HG03342 (cell line): ENCODE measurements around the gene NRBF2.
"Not testable (repeated sequence)": the region's sequence is repeated elsewhere in the genome, so short reads cannot be mapped to it uniquely, and the experiment has no call there.

Experiments used
- ATAC-seq: cut with Tn5 transposase; IDR thresholded peaks from one replicate; pipeline ENCODE4 v1.9.1; 2021; ENCODE audit warnings: mild to moderate bottlenecking, moderate library complexity; ENCODE audit not compliant: unreplicated experiment

The NRBF2 gene

DNA sequence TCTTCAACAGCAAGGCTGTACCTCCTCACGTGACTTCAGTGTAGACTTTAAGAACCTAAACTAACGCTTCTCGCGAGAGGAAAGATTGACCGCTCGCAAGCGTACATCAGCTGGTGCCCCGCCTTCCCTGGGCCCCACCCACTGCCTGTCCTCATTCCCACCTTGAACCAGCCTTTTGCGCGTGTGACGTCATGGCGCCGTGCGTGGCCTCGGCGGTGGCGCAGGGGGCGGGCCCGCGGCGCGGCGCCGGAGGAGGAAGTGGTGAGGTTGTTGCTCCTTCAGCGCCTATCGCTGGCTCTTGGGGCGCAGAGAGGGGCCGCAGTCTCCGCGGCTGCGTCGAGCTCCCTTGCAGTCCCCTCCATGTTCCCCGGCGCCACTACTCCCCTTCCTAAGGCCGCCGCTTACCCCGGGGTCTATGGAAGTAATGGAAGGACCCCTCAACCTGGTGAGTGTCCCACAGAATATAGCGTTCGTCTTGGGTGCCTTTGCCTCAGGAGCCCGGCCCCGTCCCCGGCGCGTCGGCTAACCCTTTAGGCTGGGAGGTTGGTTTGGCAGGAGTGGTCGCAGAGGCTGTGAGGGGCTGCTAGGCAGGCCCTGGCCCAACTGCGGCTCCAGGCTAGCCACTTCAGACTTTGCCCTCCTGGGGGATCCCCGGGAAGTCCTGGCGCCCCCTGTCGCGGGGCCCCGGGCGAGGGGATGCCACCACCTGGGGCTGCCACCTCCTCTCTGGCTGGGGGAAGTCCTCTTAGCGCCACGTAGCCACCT lies at the start of gene NRBF2:
NRBF2 (plus strand) TSS at position 273 of the 765 bp plus-strand sequence; CDS start at position 416, 143 bp downstream.
- ATAC-seq, result peak; percentile 97

DNA sequence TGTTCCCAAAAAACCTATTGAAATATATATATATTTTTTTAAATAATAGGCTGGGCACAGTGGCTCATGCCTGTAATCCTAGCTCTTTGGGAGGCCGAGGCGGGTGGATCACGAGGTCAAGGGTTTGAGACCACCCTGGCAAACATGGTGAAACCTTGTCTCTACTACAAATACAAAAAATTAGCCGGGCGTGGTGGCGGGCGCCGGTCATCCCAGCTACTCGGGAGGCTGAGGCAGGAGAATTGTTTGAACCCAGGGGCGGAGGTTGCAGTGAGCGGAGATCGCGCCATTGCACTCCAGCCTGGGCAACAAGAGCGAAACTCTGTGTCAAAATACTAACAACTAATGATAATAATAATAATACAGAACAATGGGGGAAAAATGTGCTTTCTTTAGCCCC lies 49.7 kb upstream of the NRBF2 start:
- ATAC-seq, result not testable (repeated sequence)

DNA sequence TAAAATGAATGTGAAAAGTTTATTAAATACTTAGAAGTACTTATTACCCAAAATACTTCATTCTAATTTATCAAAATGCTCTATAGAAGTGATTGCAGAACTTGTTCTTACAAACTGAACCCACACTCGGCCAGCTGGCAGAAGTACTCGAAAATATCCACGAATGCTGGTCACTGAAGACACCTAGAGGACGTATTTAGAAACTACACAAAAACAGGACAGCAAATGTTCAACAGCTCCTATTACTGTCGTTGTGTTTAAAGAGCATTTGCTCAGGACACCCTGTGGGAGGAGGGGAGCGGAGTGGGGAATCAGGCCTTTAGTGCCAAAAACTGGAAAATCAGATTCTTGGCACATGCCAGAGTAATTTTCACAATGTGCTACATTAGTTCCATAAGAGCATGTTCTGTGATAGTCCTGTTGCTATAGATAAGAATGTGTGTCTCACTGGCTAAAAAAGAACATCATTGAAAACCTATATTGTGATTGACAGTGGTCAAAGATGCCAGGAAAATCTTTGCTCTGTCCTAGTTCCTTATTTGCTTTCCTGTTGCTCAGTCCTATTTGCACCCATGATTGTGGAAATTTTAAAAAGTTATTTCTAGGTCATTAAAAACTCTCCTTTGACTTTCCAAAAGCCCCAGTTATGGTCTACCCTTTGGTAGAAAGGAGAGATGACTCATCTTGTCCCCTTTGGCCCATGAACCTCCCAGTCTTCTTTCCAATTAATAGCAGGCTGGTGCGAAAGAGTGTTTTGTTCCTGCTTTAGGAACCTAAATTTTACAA lies 49.0 kb upstream of the NRBF2 start:
- peak; percentile 87 for ATAC-seq

DNA sequence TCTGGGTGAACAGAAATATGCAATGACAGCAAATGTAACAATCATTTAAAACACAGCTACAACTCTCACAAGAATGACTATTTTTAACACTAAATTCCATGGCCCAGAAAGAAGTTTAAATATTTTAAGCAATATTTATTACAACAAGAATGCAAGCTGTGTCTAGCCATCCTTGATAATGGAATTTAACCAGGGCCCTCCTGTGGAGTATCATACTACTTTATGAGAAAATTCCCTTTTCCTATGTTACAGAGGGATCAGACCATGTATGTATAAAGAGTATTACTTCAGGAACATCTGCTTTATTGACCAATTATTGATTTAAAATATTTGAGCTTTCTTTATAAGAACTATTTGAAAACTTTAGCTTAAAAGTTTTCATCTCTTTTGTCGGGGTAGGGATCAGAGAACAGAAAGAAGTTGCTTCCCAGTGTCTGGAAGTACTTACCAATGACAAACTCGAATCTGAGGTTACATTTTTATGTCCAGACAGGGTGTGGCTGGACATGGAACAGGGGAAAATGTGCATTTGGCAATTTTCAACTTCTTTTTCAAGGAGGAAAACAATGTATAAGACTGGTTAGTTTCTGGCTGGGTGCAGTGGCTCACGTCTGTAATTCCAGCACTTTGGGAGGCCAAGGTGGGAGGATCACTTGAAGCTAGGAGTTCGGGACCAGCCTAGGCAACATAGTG lies 48.3 kb upstream of the NRBF2 start:
- no peak for ATAC-seq

DNA sequence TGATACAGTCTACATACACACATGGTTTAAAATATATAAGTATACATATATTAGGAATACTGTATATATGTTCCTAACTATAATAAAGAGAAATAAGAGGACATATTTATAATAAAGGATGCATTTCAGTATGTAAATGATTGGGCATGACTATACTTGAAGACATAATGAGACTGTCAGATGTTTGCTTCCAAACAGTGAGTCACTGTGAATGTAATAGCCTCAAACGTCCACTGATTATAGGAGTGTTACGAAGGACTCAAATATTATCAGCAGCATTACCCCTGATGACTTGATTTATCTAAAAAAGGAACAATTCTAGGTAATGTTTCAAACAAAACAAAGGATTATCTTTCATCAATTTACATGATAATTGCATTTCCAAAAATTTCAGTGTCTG lies 39.9 kb upstream of the NRBF2 start:
- ATAC-seq, result no peak

DNA sequence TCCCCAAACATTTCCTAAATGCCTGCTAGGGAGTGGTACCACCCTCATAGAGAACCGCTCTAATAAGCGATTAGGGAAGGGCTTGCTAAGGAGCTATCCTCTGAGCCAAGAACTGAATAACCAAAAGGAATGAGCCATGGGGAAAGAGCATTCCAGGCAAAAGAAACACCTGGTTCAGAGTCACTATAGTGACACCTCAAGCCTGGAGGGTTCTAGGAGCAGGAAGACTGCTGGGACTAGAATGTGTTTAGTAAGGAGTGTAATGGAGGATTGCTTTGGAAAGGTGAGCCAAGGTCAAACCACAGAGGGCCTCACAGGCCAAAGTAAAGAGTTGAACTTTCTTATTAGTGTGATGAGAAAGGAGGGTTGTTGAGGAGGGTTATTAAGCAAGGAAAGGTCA lies 38.7 kb upstream of the NRBF2 start:
- no peak for ATAC-seq

DNA sequence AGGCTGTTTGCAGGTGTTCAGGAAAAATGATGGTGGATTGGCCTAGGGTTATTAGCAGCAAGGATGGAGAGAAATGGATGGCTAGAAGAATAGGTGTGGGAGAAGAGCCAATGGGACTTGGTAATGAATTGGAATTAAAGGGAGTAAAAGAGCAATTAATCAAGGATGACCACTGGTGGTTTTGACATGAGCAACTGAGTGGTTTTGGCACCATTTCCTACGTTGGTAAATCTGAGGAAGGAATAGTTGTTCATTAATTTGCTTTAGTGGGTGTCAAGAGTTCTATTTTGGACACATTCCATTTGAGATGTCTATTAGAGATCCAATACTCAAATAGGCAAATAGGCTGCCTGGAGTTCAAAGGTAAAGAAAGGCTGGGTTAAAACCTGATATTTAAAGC lies 38.2 kb upstream of the NRBF2 start:
- ATAC-seq, result no peak

DNA sequence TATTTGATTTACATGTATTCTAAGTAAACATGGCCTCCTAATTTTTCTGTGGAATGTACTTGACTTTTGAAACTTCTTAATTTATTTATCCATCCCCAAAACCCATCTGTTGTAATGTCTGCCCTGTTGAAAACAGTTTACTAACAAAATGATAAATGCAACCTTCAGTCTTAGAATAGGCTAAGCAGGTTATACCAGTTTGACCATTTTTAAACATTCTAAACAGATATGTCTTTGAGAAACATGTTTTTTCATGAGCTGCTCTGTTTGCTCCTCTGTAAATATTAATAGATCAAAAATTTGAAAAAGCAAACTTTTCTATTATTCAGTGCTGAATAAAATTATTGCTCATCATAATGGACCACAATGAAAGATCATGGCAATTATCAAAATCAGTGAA lies 33.4 kb upstream of the NRBF2 start:
- no peak for ATAC-seq

DNA sequence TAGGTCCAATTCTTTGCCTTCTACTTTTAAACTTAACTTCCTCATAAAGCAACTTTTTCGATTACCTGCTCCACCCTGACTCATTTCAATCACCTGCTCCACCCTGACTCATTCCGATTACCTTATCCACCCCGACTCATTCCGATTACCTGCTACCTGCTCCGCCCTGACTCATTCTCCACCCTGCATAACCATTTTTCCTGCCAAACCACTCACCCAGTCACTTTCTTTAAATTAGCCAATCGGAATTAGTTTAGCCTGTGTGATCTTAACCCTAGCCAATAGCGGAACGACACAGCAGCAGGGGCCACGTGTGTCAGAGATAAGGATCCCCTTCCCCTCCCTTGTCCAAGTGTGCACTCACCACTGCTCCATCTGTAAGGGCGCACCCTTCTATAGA lies 32.0 kb upstream of the NRBF2 start:
- ATAC-seq, result not testable (repeated sequence)

DNA sequence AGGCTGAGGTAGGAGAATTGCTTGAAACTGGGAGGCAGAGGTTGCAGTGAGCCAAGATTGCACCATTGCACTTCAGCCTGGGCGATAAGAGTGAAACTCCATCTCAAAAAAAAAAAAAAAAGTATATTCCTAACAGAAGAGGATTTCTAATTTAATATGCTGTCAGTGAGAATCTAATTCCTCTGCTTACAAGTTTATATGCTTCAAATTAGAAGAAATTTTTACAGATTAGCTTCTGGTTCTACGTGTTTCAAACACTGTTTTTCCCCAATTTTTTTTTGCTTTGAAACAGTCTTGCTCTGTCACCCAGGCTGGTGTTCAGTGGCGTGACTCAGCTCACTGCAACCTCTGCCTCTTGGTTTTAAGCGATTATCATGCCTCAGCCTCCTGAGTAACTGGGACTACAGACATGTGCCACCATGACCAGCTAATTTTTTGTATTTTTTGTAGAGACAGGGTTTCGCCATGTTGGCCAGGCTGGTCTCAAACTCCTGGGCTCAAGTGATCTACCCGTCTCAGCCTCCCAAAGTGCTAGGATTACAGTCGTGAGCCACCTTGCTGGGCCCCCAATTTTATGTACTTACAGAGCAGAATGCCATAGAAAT lies 30.7 kb upstream of the NRBF2 start:
- ATAC-seq, result not testable (repeated sequence)

DNA sequence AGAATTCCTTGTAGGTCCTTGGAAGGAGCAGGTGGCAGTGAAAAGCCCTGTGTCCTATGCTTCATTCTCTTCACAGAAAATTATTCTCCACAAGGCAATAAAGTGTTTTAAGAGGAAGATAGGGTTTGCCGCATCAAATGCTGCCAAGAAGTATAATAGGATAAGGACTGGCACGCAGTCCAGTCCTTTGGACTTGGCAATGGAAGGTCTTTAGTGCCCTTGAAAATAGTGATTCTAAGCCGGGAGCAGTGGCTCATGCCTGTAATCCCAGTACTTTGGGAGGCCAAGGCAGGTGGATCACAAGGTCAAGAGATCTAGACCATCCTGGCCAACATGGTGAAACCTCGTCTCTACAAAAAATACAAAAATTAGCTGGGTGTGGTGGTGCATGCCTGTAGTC lies 29.9 kb upstream of the NRBF2 start:
- not testable (repeated sequence) for ATAC-seq

DNA sequence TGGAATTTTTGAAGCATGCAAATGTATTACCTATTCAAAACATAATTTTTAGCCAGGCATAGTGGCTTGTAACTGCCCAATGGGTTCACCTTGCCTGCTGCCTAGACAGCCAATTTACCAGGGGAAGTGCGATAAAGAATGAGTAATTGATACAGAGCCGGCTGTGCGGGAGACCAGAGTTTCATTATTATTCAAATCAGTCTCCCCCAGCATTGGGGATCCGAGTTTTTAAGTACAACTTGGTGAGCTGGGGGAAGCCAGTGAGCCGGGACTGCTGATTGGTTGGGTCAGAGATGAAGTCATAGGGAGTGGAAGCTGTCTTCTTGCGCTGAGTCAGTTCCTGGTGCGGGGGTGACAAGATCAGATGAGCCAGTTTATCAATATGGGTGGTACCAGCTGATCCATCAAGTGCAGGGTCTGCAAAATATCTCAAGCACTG lies 29.1 kb upstream of the NRBF2 start:
- no peak for ATAC-seq

DNA sequence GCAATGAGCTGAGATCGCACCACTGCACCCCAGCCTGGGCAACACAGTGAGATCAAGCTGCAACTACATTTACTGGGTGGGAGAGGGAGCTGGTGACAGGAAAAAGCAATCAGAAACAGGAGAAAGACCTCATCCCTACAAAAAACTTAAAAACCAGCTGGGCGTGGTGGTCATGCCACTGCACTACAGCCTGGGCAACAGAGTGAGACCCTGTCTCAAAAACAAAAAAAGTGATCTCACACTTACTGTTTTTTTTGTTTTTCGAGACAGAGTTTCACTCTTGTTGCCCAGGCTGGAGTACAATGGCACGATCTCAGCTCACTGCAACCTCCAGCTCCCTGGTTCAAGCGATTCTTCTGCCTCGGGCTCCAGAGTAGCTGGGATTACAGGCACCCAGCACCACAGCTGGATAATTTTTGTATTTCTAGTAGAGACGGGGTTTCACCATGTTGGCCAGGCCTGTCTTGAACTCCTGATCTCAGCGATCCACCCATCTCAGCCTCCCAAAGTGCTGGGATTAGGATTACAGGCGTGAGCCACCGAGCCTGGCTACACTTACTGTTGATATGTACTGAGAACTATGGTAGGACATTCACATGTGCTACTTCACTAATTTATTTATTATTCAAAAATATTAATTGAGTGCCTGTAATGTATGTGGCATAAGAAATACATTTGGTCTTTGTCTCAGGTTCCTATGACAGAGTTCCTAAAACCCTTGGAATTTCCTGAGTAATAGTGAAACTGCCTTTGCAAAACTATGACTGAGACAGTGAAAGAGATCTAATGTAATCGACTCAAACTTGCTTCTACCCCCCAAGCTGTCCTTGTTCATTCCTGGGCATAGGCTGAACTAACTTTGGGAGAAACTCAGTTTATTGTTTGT lies 27.7 kb upstream of the NRBF2 start:
- ATAC-seq, result no peak

DNA sequence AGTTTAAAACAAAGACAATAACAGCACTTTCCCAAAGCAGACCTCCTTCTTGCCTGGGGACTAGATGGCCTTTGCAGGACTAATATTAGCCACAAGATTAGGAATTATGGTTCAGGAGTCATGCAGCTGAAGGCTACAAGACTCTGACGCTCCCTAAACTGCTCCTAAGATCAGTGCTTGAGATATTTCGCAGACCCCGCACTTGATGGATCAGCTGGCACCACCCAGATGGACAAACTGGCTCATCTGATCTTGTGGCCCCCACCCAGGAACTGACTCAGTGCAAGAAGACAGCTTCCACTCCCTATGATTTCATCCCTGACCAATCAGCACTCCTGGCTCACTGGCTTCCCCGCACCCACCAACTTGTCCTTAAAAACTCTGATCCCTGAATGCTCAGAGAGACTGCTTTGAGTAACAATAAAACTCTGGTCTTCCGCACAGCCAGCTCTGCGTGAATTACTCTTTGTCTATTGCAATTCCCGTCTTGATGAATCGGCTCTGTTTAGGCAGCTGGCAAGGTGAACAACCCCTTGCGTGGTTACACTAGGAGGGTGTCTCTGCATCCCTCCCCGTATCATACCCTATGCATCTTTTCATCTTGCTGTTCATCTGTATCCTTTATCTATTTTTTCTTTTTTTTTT lies 26.9 kb upstream of the NRBF2 start:
- no peak for ATAC-seq

DNA sequence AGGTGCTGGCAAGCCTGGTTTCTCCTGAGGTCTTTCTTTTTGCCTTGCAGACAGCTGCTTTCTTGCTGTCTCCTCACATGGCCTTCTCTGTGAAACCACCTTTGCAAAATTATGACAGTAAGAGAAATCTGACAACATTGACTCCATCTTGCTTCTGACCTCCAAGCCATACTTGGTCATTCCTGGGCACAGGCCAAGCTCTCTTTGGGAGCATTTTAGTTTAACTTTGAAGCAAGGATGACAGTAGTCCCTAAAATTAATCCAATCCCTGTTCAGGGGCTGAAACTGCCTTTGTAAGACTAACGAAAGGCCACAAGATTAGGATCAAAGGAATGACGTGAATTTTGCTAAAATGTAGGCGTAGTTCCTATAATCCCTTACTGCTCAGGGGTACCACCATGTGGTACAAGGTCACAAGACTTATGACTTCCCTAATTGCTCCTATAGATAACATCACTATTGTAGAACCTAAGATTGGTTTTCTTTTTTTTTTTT lies 25.1 kb upstream of the NRBF2 start:
- ATAC-seq, result no peak

DNA sequence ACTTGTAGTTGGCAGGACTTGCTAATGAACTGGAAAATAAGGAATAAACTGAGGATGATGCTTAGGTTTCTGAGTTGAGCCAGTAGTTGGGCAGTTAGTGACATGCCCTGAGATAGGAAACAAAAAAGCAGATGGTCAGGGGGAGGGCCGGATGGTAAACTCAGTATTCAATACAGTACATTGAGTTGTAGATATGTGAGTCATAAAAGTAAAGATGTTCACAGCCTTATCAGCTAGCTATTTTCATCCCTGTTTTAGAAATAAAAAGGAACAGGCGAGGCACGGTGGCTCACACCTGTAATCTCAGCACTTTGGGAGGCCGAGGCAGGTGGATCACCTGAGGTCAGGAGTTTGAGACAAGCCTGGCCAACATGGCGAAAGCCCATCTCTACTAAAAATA lies 22.2 kb upstream of the NRBF2 start:
- ATAC-seq, result no peak

DNA sequence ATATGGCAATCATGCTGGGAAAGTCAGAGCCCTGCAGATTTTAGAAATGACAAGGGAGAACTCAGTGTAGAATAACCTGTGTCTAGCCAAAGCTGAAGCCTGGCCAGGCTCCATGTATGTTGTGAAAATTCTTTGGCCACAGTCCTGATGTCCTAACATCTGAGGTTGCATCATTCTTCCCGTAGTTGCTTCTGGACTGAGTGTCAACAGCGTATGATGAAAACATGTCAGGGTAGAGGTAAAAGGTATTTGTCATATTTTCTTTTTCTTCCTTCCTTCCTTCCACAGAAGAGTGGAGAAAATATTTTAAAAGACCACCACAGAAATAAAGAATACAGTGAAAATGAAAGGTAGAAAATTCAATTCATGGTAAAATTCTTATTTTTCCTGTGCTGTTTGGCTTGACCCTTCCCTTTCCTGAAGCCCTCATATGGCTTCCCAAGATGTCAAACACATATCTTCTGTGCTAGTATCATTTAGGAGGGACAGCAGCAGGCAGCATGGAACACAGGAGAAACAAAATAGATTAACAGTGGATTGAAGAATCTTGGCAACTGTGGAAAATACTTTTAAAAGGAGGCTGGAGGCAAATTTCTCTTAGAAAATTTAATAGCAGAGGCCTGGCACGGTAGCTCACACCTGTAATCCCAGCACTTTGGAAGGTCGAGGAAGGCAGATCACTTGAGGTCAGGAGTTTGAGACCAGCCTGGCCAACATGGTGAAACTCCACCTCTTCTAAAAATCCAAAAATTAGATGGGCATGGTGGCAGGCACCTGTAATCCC lies 18.9 kb upstream of the NRBF2 start:
- ATAC-seq, result no peak

DNA sequence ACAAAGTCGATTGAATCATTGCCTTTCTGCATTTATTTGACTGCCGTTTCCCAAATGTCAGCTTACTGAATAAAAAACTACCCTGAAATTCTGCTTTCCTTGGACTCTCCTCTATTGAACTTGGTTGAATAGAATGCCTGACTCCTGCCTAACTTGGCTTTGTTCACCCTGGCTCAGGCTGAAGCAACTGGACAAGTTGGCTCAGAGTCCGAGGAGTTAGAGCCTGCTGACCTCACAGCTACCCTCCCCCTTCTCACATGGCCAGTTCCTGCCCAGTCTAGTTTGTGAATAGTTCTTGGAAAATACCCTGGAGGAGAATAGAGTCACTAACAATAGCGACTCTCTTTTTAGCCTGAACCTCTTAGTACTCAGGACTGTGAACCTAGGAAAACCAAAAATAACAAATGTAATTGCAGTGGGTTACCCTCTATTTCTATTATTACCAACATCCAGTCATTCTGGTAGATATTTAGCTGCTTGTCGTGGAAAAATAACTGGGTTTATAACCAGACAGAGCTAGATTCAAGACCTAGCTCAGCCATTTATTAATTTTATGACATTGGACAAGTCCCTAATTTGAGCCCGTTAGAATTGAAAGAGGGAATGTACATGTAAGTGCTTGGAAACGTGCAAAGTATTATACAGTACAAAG lies 17.3 kb upstream of the NRBF2 start:
- ATAC-seq, result no peak
